Activated T-cell treated with anti-CD3 and anti-CD28 coated beads for 1 hour (primary cell): ENCODE measurements around the gene DENND4C.
"Not testable (repeated sequence)": the region's sequence is repeated elsewhere in the genome, so short reads cannot be mapped to it uniquely, and the experiment has no call there.

Experiments
- DNase-seq: peaks from one replicate; pipeline ENCODE4 v3.0.0-alpha.2; 2020; ENCODE audit warnings: low read depth

Gene DENND4C

GRCh38 chr9:19372567-19372966, 142.1 kb downstream of the DENND4C start:
- no peak for DNase-seq

GRCh38 chr9:19373527-19373926, 143.0 kb downstream of the DENND4C start:
- no peak for DNase-seq

DNA sequence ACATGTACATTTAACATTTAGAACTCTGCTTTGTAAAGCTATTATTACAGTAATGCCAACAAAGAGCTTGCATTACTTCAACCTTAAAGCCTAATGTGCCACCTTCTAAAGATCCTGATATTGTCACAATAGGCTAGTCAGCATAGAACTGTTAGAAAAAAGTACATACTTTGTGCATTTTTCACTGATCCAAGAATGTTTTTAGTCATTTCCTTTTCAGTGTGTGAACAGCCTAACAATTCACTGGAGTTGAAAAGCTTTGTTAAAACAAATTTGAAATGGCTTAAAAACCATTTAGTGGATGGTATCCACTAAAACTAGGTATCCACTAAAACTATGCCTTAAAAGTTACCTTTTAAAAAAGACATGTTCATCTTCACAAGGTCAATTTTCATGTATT, 145.0 kb downstream of the DENND4C start:
- DNase-seq = no peak

GRCh38 chr9:19376931-19377330, 146.4 kb downstream of the DENND4C start:
- DNase-seq = no peak

DNA sequence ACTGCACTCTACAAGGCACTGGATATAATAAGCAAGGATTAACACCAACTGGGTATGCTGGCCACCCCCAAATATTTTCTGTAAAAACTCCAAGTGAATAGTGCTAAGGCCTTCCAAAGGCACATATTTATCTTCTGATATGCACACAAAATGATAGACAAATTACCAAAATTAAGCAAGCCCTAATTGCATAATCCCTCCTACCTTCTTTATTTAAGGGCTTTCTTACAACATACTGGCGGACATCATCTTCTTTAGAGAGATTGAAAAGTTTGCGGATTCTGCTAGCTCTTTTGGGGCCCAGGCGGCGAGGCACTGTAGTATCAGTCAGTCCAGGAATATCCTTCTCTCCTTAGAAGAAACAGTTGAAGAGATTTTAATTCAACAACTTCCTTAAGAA, 147.7 kb downstream of the DENND4C start:
- no peak for DNase-seq

DNA sequence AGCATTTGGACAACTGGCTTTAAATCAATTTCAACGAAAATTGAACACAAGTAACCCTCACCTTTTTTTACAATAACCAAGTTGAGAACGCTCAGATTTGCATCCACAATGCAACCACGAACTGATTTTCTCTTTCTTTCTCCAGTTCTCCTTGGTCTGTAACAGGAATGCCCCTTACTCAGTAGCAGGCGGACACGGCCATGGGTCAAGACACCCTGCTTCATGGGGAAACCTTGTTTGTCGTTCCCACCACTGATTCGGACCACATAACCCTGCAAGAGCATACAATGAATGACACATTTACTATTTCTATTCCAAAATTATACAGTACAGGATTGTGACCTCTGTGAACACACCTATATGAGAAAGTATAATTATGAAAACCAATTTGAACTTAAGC, 148.2 kb downstream of the DENND4C start:
- DNase-seq = no peak

DNA sequence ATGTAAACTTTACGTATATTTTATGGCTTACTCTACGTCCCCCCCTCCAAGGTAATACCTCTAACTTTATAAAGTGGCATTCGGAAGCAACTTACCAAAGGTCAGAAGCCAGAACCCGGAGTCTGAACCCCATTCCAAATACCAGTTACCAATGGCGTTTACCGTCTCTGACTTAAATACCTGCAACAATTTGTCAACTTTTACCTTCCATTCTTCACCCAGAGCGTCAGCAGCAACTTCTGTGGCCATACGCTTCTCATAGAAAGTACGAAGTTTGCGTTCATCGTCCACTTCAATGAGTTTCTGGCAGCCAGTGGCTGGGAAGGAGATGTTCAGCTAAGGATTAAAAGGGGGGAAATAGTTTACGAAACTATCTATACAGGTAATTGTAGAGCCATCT, 148.8 kb downstream of the DENND4C start:
- DNase-seq = no peak

GRCh38 chr9:19379697-19380046, 149.2 kb downstream of the DENND4C start:
- DNase-seq = no peak

GRCh38 chr9:19380826-19381075, 150.3 kb downstream of the DENND4C start:
- DNase-seq = no peak

DNA sequence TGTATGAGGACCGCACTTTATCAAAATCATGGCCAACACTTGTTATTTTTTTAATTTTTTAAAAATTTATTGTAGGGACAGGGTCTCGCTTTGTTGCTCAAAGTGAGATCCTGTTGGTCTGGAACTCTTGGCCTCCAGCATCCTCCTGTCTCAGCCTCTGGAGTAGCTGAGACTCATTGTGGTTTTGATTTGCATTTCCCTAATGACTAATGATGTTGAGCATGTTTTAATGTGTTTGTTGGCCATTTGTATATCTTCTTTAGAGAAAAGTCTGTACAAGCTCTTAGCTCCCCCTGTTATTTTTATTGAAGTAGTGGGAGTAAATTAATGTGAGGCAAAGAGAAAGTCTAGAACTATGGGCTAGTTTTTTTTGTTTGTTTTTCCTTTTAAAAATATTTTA, 151.2 kb downstream of the DENND4C start:
- no peak for DNase-seq

GRCh38 chr9:19385212-19385611, 154.7 kb downstream of the DENND4C start:
- DNase-seq = not testable (repeated sequence)

DNA sequence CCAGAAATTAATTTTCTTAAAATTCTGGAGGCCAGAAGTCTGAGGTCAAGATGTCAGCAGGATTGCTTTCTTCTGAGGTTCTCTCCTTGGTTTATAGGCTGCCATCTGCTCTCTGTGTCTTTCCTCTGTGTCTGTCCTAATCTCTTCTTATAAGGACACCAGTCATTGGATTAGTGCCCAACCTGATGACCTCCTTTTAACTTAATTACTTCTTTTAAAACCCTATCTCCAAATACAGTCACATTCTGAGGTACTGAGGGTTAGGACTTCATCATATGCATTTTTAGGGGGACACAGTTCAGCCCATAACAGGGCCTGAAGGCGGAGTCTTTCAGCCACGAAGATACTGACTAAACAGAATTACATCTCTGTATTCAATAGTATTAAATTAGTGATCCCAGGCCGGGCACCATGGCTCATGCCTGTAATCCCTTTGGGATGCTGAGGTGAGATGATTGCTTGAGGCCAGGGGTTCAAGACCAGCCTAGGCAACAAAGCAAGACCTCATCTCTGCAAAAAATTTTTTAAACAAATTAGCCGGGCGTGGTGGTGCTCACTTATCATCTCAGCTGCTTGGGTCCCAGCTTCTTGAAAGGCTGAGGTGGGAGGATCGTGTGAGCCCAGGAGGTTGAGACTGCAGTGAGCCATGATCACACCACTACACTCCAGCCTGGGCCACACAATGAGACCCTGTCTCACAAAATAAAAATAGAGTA, 155.5 kb downstream of the DENND4C start:
- DNase-seq = no peak

DNA sequence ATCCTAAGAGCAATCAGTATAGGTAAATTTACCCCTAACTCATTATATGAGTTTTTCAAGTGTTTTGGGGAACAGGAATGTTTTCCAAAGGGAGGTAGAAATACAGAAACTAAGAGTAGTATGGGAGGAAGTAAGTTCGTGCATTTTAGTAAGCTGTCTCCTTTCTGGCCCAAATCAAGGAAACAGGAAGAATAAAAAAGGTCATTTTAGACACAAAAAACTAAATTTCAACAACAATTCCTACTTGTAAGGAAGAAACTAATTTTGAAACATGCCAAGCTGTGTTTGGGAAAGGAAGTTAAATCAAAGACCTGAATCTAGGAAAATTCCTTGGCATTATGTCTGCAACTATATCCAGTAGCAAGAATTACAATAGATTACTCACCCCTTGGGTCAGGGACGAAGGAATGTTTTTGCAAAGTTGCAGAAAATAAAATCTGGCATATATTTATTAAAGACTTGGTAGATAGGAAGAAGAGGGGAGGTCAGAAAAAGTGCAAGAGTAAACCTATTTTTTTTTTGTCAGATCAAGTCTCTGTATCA, 156.1 kb downstream of the DENND4C start:
- no peak for DNase-seq

- DNase-seq = no peak
Observed at GRCh38 chr9:19387317-19387716, 156.8 kb downstream of the DENND4C start.

DNA sequence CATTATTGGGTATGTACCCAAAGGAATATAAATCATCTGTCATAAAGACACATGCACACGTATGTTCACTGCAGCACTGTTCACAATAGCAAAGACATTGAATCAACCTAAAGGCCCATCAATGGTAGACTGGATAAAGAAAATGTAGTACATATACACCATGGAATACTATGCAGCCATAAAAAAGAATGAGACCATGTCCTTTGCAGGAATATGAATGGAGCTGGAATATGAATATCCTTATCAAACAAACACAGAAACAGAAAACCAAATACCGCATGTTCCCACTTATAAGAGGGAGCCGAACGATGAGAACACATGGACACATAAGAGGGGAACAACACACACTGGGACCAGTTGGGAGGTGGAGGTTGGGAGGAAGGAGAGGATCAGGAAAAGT, 159.0 kb downstream of the DENND4C start:
- not testable (repeated sequence) for DNase-seq

GRCh38 chr9:19397845-19398244, 167.4 kb downstream of the DENND4C start:
- DNase-seq = no peak

- not testable (repeated sequence) for DNase-seq
Observed at GRCh38 chr9:19403231-19403630, 172.7 kb downstream of the DENND4C start.

DNA sequence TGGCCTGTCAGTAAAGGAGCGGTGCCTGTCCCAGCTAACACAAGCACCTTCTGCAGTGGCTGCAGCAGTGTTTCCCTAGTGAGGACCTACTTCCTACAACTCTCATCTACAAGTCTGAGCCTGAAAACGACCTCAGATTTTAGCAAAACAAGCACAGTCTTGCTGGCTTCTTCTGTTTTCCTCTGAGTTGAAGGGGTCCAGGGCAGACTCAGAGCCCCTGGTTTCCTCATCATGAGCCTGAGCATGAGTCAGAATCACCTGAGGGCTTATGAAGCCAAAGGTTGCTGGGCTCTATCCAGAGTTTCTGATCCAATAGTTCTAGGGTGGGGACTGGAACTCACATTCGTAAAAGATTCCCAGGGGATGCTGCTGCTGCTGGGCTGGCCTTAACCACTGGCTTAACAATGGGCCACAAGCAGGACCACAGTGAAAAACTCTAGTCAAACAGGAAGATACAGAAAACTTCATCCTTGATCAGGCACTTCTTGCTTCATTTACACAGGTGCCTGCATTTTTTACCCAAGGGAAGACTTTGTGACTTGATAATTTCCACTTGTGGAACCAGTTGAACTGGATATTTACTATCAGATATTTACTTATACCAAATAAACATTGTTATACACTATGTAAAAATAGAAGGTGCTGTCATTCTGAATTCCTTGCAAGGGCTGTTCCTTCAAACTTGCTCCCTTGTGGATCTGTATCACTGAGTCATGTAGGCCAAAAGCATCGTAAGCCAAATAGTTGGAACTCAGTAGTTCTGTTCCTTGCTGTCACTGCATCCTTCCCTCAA, 174.0 kb downstream of the DENND4C start:
- DNase-seq = no peak

- no peak for DNase-seq
Observed at GRCh38 chr9:19405771-19406170, 175.3 kb downstream of the DENND4C start.

DNA sequence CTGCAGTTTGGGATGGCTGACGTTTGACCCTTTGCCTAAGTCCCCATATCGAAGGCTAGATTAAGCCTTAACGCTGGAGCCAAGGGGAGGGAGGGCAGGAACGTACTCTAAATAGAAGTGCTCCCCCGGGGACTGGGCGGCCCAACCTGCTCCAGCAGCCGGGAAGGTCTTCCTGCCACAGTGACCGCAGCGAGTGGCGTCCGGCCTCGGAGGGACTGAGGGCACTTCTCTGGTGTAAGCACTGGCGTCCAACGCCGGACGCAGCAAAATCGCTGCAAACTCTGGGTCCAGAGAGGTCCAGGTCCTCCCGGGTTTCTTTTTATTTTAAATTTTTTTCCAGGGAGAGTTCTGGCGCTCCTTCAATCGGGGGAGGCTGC, 177.8 kb downstream of the DENND4C start:
- no peak for DNase-seq

DNA sequence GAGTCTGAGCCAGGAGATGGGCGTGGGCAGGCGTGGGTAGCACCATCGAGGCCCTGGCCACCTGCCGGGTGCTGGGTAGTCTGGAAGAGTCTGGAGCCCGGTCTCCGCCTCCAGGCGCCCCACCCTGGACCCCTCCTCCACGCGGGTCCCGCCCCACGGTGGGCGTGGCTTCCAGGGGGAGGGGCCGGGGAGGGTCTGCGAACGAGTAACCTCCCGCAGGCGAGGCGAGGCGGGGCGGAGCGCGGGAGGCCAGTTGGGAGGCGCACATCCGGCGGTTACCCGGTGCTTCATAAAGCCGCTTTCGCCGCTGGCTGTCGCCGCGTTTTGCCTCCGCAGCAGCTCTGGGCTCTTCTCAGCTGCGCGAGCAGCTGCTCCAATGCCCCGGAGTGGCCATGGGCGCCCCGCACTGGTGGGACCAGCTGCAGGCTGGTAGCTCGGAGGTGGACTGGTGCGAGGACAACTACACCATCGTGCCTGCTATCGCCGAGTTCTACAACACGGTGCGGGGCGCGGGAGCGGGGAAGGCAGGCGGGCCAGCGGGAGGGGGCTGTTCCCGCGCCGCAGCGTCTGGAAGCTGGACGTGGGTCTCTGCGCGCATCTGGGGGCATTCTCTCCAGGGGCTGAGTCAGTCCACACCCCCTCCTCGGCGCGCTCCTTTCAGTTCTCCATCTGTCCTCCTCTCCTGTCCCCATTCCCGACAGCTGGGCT, 178.4 kb downstream of the DENND4C start, which contains the start of gene ACER2:
Gene ACER2 (plus strand): TSS at position 317 of the 708 bp plus-strand sequence. CDS start 76 bp downstream, at position 393.
- DNase-seq = peak; percentile 95

- DNase-seq = no peak
Observed at GRCh38 chr9:19409401-19410194, 179.1 kb downstream of the DENND4C start.
